Femur (tissue), 1 donor: ENCODE data around the gene RIN1.
"Not testable (repeated sequence)": the region's sequence is repeated elsewhere in the genome, so short reads cannot be mapped to it uniquely, and the experiment has no call there.

Experiments
- DNase-seq: peaks from one replicate; pipeline ENCODE4 v3.0.0-alpha.2; 2017

The RIN1 gene

DNA sequence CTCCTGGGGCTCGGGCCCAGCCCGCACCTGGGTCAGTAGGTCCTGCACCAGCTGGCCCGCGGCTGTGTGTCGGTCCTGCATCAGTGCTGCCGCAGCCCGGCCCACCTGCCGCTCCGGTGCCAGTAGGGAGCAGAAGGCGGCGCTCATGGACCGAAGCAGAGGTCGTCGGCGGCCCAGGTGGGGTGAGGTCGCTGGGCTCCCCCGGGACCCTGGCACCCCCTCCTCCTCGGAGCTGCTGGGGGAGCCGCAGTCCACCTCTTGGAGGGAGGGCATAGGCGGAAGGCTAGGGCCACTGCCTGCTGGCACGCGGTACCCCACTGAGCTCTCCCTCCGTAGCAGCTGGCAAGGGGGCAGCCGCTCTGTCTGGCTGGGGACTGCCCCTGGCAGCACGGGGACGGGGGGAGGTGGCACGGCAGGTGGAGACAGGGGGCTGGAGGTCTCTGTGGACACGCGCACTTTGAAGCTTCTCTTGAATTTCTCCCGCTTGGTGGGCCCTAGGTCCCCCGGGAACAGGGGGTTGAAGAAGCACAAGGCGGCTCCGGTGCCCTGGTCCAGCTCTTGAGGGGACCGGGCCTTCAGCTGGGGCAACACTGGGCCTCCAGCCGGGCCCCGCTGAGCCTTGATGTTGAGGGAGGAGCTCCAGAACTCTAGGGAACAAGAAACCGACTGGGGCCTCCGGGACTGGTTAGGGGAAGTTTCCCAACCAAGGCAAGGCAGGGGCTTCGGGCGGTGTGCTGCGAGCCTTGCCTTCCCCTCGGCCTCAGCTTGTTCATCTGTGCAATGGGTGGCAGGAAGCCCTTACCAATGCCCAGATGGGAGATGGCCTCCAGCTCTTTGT lies 1.4 kb downstream of the RIN1 start:
- no peak for DNase-seq

DNA sequence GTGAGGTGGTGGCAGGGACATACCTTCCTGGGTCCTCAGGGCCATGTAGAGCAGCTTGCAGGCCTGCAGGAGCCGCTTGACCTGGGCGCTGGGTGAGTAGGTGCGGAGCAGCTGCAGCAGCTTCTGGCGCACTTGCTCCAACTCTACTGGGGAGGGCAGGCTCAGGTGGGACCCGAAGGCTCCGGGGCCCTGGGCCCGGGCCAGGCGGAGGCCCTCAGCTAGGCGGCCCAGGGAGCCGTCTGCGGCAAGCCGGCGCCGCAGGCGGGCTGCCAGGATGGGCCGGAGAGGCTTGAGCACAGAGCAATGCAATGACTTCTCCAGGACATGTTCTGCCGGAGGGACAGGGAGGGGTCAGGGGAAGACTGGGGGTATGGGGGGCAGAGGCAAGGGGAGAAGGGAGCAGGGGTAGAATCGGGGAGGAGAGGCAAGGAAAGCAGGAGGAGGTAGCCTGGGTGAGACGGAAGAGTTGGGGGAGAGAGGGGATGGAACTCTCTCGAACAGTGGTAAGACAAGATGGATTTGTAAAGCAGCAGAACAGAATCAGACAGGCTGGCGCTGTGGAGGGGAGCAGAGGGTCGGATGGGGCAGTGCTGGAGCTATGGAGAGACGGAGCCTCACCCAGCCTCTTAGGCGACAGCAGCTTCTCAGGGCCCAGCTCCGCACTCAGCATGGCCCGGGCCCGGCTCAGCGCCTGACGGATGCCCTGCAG lies 2.2 kb downstream of the RIN1 start:
- no peak for DNase-seq

GRCh38 chr11:66333220-66333877 lies 2.9 kb downstream of the RIN1 start:
- no peak for DNase-seq

DNA sequence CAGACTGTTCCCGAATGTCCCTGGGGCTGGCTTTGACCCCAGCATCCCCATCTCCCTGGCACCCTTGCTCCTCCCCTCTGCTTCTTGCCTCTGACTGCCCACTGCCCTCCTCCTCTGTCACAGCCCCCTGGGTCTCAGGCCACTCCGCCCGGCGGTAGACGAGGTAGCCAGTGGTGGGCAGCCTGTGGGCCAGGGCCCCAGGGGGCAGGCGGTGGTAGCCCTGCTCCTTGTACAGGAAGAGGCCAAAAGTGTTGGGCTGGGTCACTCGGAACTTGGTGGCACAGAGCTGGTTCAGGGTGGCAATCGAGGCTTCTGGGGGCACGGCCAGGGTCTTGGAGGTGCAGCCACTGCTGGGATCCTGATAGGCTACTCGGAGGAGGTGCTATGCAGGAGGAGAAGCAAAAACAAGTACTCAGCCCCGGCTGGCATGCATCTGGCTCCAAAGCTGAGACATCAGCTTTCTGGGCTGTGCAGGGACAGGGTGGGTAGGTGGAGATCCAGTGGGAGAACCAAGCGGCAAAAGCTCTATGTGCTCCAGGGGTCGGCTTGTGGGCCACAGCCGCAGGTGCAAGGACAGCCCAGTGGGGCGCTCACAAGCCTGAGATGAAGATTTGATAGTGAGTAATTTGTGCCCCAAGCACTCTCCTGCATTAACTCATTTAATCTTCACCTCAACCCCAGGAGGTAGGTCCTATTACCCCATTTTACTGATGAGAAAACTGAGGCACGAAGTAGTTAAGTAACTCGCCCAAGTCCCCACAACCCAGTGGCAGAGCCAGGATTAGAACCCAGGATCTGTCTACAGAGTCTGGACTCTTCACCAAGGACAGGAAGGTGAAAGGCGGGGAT lies 3.6 kb downstream of the RIN1 start:
- DNase-seq, result no peak

- DNase-seq, result no peak
These were observed 4.5 kb downstream of the RIN1 start for GRCh38 chr11:66331542-66332370.

- DNase-seq, result no peak
These were observed 5.3 kb downstream of the RIN1 start for GRCh38 chr11:66330931-66331330.

- no peak for DNase-seq
These were observed 7.0 kb downstream of the RIN1 start for GRCh38 chr11:66329165-66329673.

DNA sequence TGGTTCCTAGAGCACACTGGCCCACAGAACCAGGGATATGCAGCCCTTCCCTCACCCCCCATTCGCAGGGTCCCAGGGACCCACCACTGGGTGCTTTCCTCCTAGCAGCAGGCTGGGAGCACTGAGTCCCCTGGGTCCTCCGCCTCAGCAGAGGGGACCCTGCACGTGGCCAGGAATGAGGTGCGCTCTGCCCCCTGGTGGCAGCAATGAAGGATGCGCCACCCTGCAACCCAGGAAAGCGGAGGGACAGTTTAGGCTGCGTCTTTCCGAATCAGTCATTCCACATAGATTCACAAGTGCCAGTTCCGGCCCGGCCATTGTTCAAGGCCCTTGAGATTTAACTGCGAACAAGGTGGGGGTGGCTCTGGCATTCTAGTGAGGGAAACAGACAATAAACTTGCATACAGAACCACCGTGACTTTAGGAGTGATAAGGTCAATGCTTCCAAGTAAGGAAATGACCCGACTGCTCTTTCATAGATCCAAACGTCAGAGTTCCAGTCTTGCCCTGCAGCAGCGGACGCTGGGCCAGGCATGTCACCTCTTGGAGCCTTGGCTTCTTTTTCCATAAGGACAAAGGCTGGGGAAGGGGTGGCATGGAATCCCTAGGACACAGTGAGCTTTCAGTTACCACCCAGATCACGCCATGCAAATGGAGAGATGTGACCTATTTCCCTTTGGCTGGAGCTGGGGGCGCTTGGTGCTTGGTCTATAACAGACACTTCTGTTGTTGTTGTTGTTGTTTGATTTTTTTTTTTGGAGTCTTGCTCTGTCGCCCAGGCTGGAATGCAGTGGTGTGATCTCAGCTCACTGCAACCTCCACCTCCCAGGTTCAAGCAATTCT lies 7.7 kb downstream of the RIN1 start:
- peak; percentile 85 for DNase-seq

GRCh38 chr11:66328031-66328301 lies 8.3 kb downstream of the RIN1 start:
- no peak for DNase-seq

- no peak for DNase-seq
These were observed 8.8 kb downstream of the RIN1 start for GRCh38 chr11:66327171-66328030.

DNA sequence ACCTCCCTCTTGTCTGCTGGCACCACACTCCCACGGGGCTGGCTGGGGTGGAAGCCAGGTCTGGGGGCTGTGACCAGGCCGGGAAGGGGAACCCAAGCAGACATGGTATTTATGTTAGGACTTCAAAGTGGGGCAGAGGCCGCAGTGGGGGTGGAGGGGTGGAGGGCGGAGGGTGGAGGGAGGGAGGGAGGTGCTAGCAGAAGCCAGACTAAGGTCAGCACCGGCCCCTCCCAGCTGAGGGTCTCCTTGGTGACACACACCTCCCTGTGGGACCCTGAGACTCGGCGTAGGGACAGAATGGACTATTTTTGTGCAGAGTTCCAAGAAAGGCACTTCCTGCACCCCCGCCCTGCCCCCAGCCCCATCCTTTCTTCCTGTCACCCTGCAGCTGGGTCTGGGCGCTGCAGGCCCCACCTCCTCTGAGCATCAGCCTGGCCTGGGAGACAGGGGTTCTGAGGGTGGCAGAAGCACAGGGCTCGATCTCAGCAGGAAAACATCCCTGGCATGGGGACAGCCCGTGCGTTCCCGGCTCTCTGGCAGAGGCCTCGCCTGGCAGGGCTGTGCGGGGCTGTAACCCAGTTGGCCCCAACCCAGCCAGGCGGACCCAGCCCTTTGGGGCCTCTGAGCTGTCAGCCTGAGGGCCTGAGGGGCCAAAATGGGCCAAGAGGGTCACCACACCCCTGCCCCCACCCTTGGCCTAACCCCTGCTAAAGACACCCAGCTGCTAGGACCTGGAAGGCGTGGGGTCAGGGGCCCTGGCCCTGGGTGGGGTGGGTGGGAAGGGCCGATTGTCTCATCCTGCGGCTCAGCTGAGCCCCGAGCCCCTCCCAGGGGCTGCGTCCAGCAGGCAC lies 9.7 kb downstream of the RIN1 start:
- peak; percentile 70 for DNase-seq

DNA sequence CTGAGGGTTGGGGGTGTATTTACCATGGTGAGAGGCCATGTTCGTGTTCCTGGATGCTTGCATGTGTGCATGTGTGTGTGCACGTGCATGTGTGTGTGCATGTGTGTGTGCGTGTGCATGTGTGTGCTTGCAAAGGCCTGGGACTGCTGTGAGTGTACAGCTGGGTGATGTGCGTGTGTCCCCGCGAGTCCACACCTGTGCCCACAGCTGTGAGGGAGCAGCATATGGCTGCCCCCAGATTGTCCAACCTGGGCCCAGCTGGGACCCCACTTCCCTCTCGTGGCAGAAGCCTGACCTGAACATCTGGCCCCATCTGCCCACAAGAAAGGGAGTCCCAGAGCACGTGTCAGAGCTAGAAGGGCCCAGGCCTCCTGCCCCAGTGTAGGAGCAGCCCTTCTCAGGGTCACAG lies 11.0 kb downstream of the RIN1 start:
- DNase-seq, result no peak

GRCh38 chr11:66324664-66325063 lies 11.6 kb downstream of the RIN1 start:
- DNase-seq, result no peak

GRCh38 chr11:66323684-66324083 lies 12.6 kb downstream of the RIN1 start:
- DNase-seq, result no peak

DNA sequence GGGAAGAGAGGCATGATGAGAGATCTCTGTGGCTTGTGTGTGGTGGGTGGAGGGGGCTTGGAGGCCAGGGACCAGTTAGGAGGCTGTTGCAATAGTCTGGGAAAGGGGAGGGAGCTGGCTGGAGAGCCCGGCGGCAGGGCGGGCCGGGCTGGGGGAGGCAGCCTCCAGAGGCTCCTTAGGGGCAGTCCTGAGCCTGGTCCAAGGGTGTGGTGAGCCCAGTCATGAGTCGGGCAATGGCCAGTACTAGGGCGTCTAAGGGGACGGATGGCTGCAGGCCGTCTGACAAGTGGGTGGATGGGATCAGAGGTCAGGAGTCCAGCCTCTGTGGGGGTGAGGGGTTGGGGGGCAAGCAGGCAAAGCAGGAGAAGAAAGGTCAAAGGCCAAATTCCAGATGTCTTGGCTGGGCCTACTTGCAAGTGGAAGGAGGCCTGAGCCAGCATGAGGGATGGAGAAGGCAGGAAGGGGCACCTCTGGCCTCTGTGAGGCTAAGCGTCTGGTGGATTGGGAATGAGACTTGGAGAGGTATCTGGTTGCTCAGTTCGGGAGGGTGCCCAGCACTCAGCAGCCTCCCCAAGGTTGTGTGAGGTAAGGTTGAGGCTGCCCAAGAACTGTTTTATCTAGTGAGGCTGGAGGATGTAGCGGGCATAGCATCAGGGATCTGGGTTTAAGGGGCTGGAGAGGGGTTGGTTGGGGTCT lies 13.4 kb downstream of the RIN1 start:
- no peak for DNase-seq

GRCh38 chr11:66321606-66322005 lies 14.6 kb downstream of the RIN1 start:
- DNase-seq, result no peak

GRCh38 chr11:66320748-66321147 lies 15.5 kb downstream of the RIN1 start:
- DNase-seq, result not testable (repeated sequence)

GRCh38 chr11:66320289-66320688 lies 15.9 kb downstream of the RIN1 start:
- DNase-seq, result not testable (repeated sequence)
